GM19025 (cell line): ENCODE results near the gene HDAC1.
"Not testable (repeated sequence)": the region's sequence is repeated elsewhere in the genome, so short reads cannot be mapped to it uniquely, and the experiment has no call there.

Experiments used
- ATAC-seq: cut with Tn5 transposase; IDR thresholded peaks from one replicate; pipeline ENCODE4 v1.9.1; 2021; ENCODE audit warnings: mild to moderate bottlenecking, low read depth, moderate library complexity; ENCODE audit not compliant: unreplicated experiment

Gene HDAC1

GRCh38 chr1:32341971-32342370 lies 50.1 kb downstream of the HDAC1 start:
- ATAC-seq = no peak

GRCh38 chr1:32342704-32343103 lies 50.8 kb downstream of the HDAC1 start:
- no peak for ATAC-seq

- no peak for ATAC-seq
Measured at GRCh38 chr1:32345289-32345827, 53.5 kb downstream of the HDAC1 start.

- ATAC-seq = no peak
Measured at GRCh38 chr1:32346532-32347157, 54.8 kb downstream of the HDAC1 start.

- no peak for ATAC-seq
Measured at GRCh38 chr1:32349211-32349708, 57.4 kb downstream of the HDAC1 start.

- ATAC-seq = peak; percentile 28
Measured at GRCh38 chr1:32350785-32351398, 59.0 kb downstream of the HDAC1 start.

GRCh38 chr1:32351399-32352238 lies 59.7 kb downstream of the HDAC1 start:
- ATAC-seq = peak; percentile 84

GRCh38 chr1:32352239-32352745 lies 60.4 kb downstream of the HDAC1 start:
- ATAC-seq = no peak

GRCh38 chr1:32352831-32353383 lies 61.0 kb downstream of the HDAC1 start:
- ATAC-seq = no peak

GRCh38 chr1:32353431-32353830 lies 61.5 kb downstream of the HDAC1 start:
- no peak for ATAC-seq

GRCh38 chr1:32353886-32354570 lies 62.1 kb downstream of the HDAC1 start:
- ATAC-seq = no peak

- ATAC-seq = not testable (repeated sequence)
Measured at GRCh38 chr1:32355778-32356177, 63.9 kb downstream of the HDAC1 start.

GRCh38 chr1:32356478-32356877 lies 64.6 kb downstream of the HDAC1 start:
- ATAC-seq = no peak

- no peak for ATAC-seq
Measured at GRCh38 chr1:32357614-32358013, 65.7 kb downstream of the HDAC1 start.

GRCh38 chr1:32358435-32358834 lies 66.6 kb downstream of the HDAC1 start:
- no peak for ATAC-seq

GRCh38 chr1:32361308-32361673 lies 69.4 kb downstream of the HDAC1 start:
- no peak for ATAC-seq

GRCh38 chr1:32361674-32362473 lies 70.0 kb downstream of the HDAC1 start:
- no peak for ATAC-seq

GRCh38 chr1:32362474-32363313 lies 70.8 kb downstream of the HDAC1 start, which contains the start of the genes FAM229A and TSSK3:
Gene FAM229A (minus strand): TSS chr1:32362485. CDS start chr1:32362091, 394 bp downstream.
Gene TSSK3 (plus strand): TSS chr1:32362539. CDS start chr1:32362702, 163 bp downstream.
- ATAC-seq = no peak
